ENCODE results near the gene AK2. TPM values are rescaled to one million over a fixed set of nuclear protein-coding genes. Genes with fewer than 3 reads are reported as not detected.

Gene AK2
- total and polyA plus RNA-seq, 4 donors: 34.2 to 181 (median 115) TPM

GRCh38 chr1:33057095-33057494 is 20.4 kb upstream of the AK2 start:
- Histone ChIP-seq H3K4me1 (ENCODE audit: control insufficient read depth in 4 of 4, insufficient read depth in 4 of 4, low read length in 3 of 4) (peaks cover 3 to 17% (median 6%) of the 10 kb centered on the region in 4 donors), H3K4me3 (ENCODE audit: low read depth in 1 of 3, low read length in 3 of 3) (no peak overlapping the region), H3K27ac (ENCODE audit: low read depth in 1 of 2, low read length in 2 of 2) (no peak overlapping the region), H3K9ac (ENCODE audit: low read depth in 1 of 2, low read length in 2 of 2) (no peak overlapping the region), H3K27me3 (ENCODE audit: control insufficient read depth in 4 of 4, insufficient read depth in 4 of 4, low read length in 3 of 4) (no peaks in the 10 kb centered on the region), H3K9me3 (ENCODE audit: control insufficient read depth in 4 of 4, low read length in 3 of 4) (no peaks in the 10 kb centered on the region), H3K36me3 (ENCODE audit: control insufficient read depth in 4 of 4, insufficient read depth in 3 of 4, low read depth in 1 of 4, low read length in 3 of 4) (no peaks in the 10 kb centered on the region)
- TF ChIP-seq ATF3 (IDR thresholded peaks at IDR 0.05) (no peak), JUND (IDR thresholded peaks at IDR 0.05) (no peak), FOXA1 (IDR thresholded peaks at IDR 0.05) (no peak), EGR1 (IDR thresholded peaks at IDR 0.05; ENCODE audit: low read depth in 2 of 2) (no peak), HNF4G (IDR thresholded peaks at IDR 0.05) (no peak), GABPA (IDR thresholded peaks at IDR 0.05 in 1 of 2, conservative IDR thresholded peaks at IDR 0.05 in 1 of 2) (no peak), HNF4A (conservative IDR thresholded peaks at IDR 0.05) (no peak), FOXA2 (IDR thresholded peaks at IDR 0.05) (no peak), NR2F2 (IDR thresholded peaks at IDR 0.05) (no peak), RAD21 (IDR thresholded peaks at IDR 0.05) (no peak)
- DNase-seq (ENCODE audit: low spot score): no peak
- WGBS: 68% methylated on average over 2 of the region's 2 CpGs

GRCh38 chr1:33056426-33056825 is 19.7 kb upstream of the AK2 start:
- no peak overlapping the region for H3K9ac ChIP-seq (ENCODE audit: low read depth in 1 of 2, low read length in 2 of 2)
- no peak overlapping the region for H3K4me3 ChIP-seq (ENCODE audit: low read depth in 1 of 3, low read length in 3 of 3)
- H3K9me3 ChIP-seq (ENCODE audit: control insufficient read depth in 4 of 4, low read length in 3 of 4): no peaks in the 10 kb centered on the region
- H3K27me3 ChIP-seq (ENCODE audit: control insufficient read depth in 4 of 4, insufficient read depth in 4 of 4, low read length in 3 of 4): no peaks in the 10 kb centered on the region
- 96% methylated on average over 3 of the region's 3 CpGs for WGBS
- no peak overlapping the region for H3K27ac ChIP-seq (ENCODE audit: low read depth in 1 of 2, low read length in 2 of 2)
- H3K36me3 ChIP-seq (ENCODE audit: control insufficient read depth in 4 of 4, insufficient read depth in 3 of 4, low read depth in 1 of 4, low read length in 3 of 4): no peaks in the 10 kb centered on the region
- peaks cover 3 to 17% (median 6%) of the 10 kb centered on the region in 4 donors for H3K4me1 ChIP-seq (ENCODE audit: control insufficient read depth in 4 of 4, insufficient read depth in 4 of 4, low read length in 3 of 4)
- TF ChIP-seq SP1 (IDR thresholded peaks at IDR 0.05) (no peak), YY1 (IDR thresholded peaks at IDR 0.05) (no peak), FOXA1 (IDR thresholded peaks at IDR 0.05) (no peak), NR2F2 (IDR thresholded peaks at IDR 0.05) (no peak), GABPA (IDR thresholded peaks at IDR 0.05 in 1 of 2, conservative IDR thresholded peaks at IDR 0.05 in 1 of 2) (no peak), TAF1 (conservative IDR thresholded peaks at IDR 0.05) (no peak), CTCF (IDR thresholded peaks at IDR 0.05; ENCODE audit: low read depth, low read length, missing input control) (no peak)
- DNase-seq (ENCODE audit: low spot score): no peak

GRCh38 chr1:33055210-33056008 is 18.7 kb upstream of the AK2 start:
- H3K9ac ChIP-seq (ENCODE audit: low read depth in 1 of 2, low read length in 2 of 2): no peak overlapping the region
- H3K4me3 ChIP-seq (ENCODE audit: low read depth in 1 of 3, low read length in 3 of 3): no peak overlapping the region
- H3K36me3 ChIP-seq (ENCODE audit: control insufficient read depth in 4 of 4, insufficient read depth in 3 of 4, low read depth in 1 of 4, low read length in 3 of 4): no peaks in the 10 kb centered on the region
- no peaks in the 10 kb centered on the region for H3K9me3 ChIP-seq (ENCODE audit: control insufficient read depth in 4 of 4, low read length in 3 of 4)
- no peaks in the 10 kb centered on the region for H3K27me3 ChIP-seq (ENCODE audit: control insufficient read depth in 4 of 4, insufficient read depth in 4 of 4, low read length in 3 of 4)
- 25% methylated on average over 12 of the region's 12 CpGs for WGBS
- peaks cover 3 to 17% (median 6%) of the 10 kb centered on the region in 4 donors for H3K4me1 ChIP-seq (ENCODE audit: control insufficient read depth in 4 of 4, insufficient read depth in 4 of 4, low read length in 3 of 4)
- peak; percentile 36 for DNase-seq (ENCODE audit: low spot score)
- H3K27ac ChIP-seq (ENCODE audit: low read depth in 1 of 2, low read length in 2 of 2): peak overlapping the region; percentile 75 to 84
- TF ChIP-seq FOXA1 (IDR thresholded peaks at IDR 0.05) (peak; percentile 52), EGR1 (IDR thresholded peaks at IDR 0.05; ENCODE audit: low read depth in 2 of 2) (peak in 1 of 2 donors; percentile 76), FOXA2 (IDR thresholded peaks at IDR 0.05) (peak; percentile 63), MAX (IDR thresholded peaks at IDR 0.05) (peak; percentile 58), NR2F2 (IDR thresholded peaks at IDR 0.05) (peak; percentile 25), RXRA (IDR thresholded peaks at IDR 0.05) (peak; percentile 92 to 93), YY1 (IDR thresholded peaks at IDR 0.05) (peak; percentile 2), CTCF (IDR thresholded peaks at IDR 0.05; ENCODE audit: low read depth, low read length, missing input control) (peak; percentile 69), HNF4G (IDR thresholded peaks at IDR 0.05) (peak; percentile 33), RAD21 (IDR thresholded peaks at IDR 0.05) (peak; percentile 82 to 92), GABPA (IDR thresholded peaks at IDR 0.05 in 1 of 2, conservative IDR thresholded peaks at IDR 0.05 in 1 of 2) (peak in 1 of 2 donors; percentile 51), ZBTB33 (IDR thresholded peaks at IDR 0.05) (peak; percentile 87), TAF1 (conservative IDR thresholded peaks at IDR 0.05) (no peak), HNF4A (conservative IDR thresholded peaks at IDR 0.05) (peak; percentile 64 to 83), SP1 (IDR thresholded peaks at IDR 0.05) (peak; percentile 79), ATF3 (IDR thresholded peaks at IDR 0.05) (peak; percentile 97), JUND (IDR thresholded peaks at IDR 0.05) (peak; percentile 92 to 93)
